Activated naive CD4-positive, alpha-beta T cell (primary cell): ENCODE measurements around the gene C5orf24.
"Not testable (repeated sequence)": the region's sequence is repeated elsewhere in the genome, so short reads cannot be mapped to it uniquely, and the experiment has no call there.

Experiments
- DNase-seq, 4 experiments: peaks; one replicate each; lab custom pipeline; 2025; lab: John Stamatoyannopoulos, UW

Gene C5orf24

GRCh38 chr5:134857401-134857800 is 11.6 kb downstream of the C5orf24 start:
- DNase-seq, result no peak

GRCh38 chr5:134864707-134865106 is 18.9 kb downstream of the C5orf24 start:
- DNase-seq, result no peak

- no peak for DNase-seq
Observed at GRCh38 chr5:134873494-134873893, 27.7 kb downstream of the C5orf24 start.

- peak; percentile 39 to 78 (median 59) for DNase-seq
Observed at GRCh38 chr5:134873987-134874830, 28.4 kb downstream of the C5orf24 start, which contains the start of gene TXNDC15. TSS of gene TXNDC15 (plus strand) at chr5:134874371. CDS start at chr5:134874428, 57 bp downstream.

- peak in 1 of 4 experiments; percentile 2 for DNase-seq
Observed at GRCh38 chr5:134874831-134875655, 29.3 kb downstream of the C5orf24 start.

GRCh38 chr5:134877159-134877558 is 31.4 kb downstream of the C5orf24 start:
- no peak for DNase-seq

- DNase-seq, result no peak
Observed at GRCh38 chr5:134878403-134878802, 32.6 kb downstream of the C5orf24 start.

GRCh38 chr5:134879456-134879855 is 33.7 kb downstream of the C5orf24 start:
- DNase-seq, result no peak

- DNase-seq, result not testable (repeated sequence)
Observed at GRCh38 chr5:134880937-134881336, 35.2 kb downstream of the C5orf24 start.

- DNase-seq, result not testable (repeated sequence)
Observed at GRCh38 chr5:134881711-134882110, 35.9 kb downstream of the C5orf24 start.

- DNase-seq, result no peak
Observed at GRCh38 chr5:134887593-134888159, 41.9 kb downstream of the C5orf24 start.

- no peak for DNase-seq
Observed at GRCh38 chr5:134889335-134889734, 43.6 kb downstream of the C5orf24 start.

GRCh38 chr5:134891473-134891872 is 45.7 kb downstream of the C5orf24 start:
- DNase-seq, result no peak

- no peak for DNase-seq
Observed at GRCh38 chr5:134892282-134892681, 46.5 kb downstream of the C5orf24 start.

- DNase-seq, result no peak
Observed at GRCh38 chr5:134892926-134893325, 47.2 kb downstream of the C5orf24 start.

GRCh38 chr5:134893748-134894505 is 48.2 kb downstream of the C5orf24 start:
- DNase-seq, result no peak

GRCh38 chr5:134902071-134902801 is 56.5 kb downstream of the C5orf24 start:
- no peak for DNase-seq

- peak; percentile 63 to 88 (median 86) for DNase-seq
Observed at GRCh38 chr5:134904610-134905245, 59.0 kb downstream of the C5orf24 start, which contains the start of gene PCBD2. TSS of gene PCBD2 (plus strand) at chr5:134905131. CDS start at chr5:134905140, 9 bp downstream.

- DNase-seq, result peak in 3 of 4 experiments; percentile 52 to 57 (median 53)
Observed at GRCh38 chr5:134905246-134905996, 59.7 kb downstream of the C5orf24 start.

GRCh38 chr5:134906811-134907210 is 61.0 kb downstream of the C5orf24 start:
- no peak for DNase-seq
